ENCODE measurements around the gene ADCY2.

- TF ChIP-seq YY1 (IDR thresholded peaks at IDR 0.05; ENCODE audit: insufficient read depth, insufficient read length) (no peak), ZNF274 (IDR thresholded peaks at IDR 0.05; ENCODE audit: low read depth, low read length) (no peak)
These were observed 946 bp downstream of the ADCY2 start for GRCh38 chr5:7396713-7397454.
